Spleen (tissue), 7 donors: Measurements from ENCODE around the gene DAB2.

Experiments
- POLR2A ChIP-seq, 3 donors: fragments of 450-650 bp; IDR thresholded peaks; one replicate each; pipeline ENCODE4 v1.5.1; 2017; ENCODE audit warnings: antibody characterized with exemption in 3 of 3, mild to moderate bottlenecking in 1 of 3
- POLR2AphosphoS5 ChIP-seq, 3 donors: sonication (generic); formaldehyde crosslinking; IDR thresholded peaks; one replicate each; pipeline ENCODE4 v1.5.1; 2017; ENCODE audit warnings: antibody characterized with exemption in 3 of 3
- TF ChIP-seq, protein P1 (sequence below), 11 experiments: fragments of 200-600 bp in 7 of 11; fragments of 450-650 bp in 4 of 11; sonication (generic) in 4 of 11; IDR thresholded peaks in 8 of 11; conservative IDR thresholded peaks in 3 of 11; 1 replicate in 7 of 11; 2 replicates in 4 of 11; pipeline versions ENCODE4 v1.4.0 to v1.8.0; 2016 to 2021; ENCODE audit warnings: antibody characterized with exemption in 11 of 11, inconsistent platforms in 4 of 11, mild to moderate bottlenecking in 1 of 11
- donor health status: DM: no; HTN: no; CAD: no; lungs with moderate emphysema.
- donor health status: DM: no; HTN: no; CAD: no.
- donor health status: DM: no; HTN: no; CAD: no.

DNA sequence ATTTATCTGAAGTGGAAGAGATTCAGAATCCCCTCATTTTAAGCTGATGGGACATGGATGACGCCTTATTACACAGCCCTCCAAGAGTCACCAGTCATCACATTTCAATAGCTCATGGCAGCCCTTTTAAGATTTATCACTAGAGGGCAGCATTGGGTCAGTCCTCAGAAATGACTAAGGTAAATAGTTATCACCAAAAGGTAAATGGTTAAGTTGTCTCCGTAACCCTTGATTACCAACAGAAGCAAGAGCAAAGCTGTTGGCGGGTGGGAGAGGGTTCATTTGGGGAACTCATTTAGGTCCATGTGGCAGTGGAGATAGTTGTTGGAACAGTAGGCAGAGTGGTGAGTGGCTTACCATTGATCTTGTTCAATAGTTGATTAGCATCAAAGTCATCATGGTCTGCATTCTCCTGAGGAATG lies 48.5 kb downstream of the DAB2 start:
- TF ChIP-seq, protein P1, sequence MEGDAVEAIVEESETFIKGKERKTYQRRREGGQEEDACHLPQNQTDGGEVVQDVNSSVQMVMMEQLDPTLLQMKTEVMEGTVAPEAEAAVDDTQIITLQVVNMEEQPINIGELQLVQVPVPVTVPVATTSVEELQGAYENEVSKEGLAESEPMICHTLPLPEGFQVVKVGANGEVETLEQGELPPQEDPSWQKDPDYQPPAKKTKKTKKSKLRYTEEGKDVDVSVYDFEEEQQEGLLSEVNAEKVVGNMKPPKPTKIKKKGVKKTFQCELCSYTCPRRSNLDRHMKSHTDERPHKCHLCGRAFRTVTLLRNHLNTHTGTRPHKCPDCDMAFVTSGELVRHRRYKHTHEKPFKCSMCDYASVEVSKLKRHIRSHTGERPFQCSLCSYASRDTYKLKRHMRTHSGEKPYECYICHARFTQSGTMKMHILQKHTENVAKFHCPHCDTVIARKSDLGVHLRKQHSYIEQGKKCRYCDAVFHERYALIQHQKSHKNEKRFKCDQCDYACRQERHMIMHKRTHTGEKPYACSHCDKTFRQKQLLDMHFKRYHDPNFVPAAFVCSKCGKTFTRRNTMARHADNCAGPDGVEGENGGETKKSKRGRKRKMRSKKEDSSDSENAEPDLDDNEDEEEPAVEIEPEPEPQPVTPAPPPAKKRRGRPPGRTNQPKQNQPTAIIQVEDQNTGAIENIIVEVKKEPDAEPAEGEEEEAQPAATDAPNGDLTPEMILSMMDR (IDR thresholded peaks at IDR 0.05 in 8 of 11, conservative IDR thresholded peaks at IDR 0.05 in 3 of 11), result peak; percentile 39 to 78 (median 70)
- no peak for TF ChIP-seq POLR2A (IDR thresholded peaks at IDR 0.05)
- peak in 1 of 3 donors; percentile 1 for TF ChIP-seq POLR2AphosphoS5 (IDR thresholded peaks at IDR 0.05)
